GM23338 (cell line): ENCODE measurements around the gene MRO. TPM values are rescaled to one million over a fixed set of nuclear protein-coding genes. Genes with fewer than 3 reads are reported as not detected.
A peak's percentile ranks its signal among the peaks of the same experiment; 100 is the strongest.

Experiments used
- ATAC-seq: fragments of 200-7000 bp; cut with Tn5 transposase; 3 replicates; pipeline ENCODE4 v1.9.1; 2020
- DNase-seq: peaks from one replicate; pipeline ENCODE4 v3.0.0-alpha.2; 2015; ENCODE audit warnings: low spot score
- H2AFZ ChIP-seq: fragments of 200-600 bp; sonication (generic); 2 replicates; pipeline ENCODE4 v1.8.0; 2016; ENCODE audit warnings: antibody characterized with exemption, mild to moderate bottlenecking, moderate library complexity
- H3F3A ChIP-seq: fragments of 200-600 bp; sonication (generic); replicated peaks from 2 replicates; pipeline ENCODE4 v1.8.0; 2017; ENCODE audit warnings: antibody characterized with exemption, mixed run types, low read depth
- H3K27ac ChIP-seq: fragments of 200-600 bp; sonication (generic); 2 replicates; pipeline ENCODE4 v1.6.1; 2016; ENCODE audit warnings: low read depth
- H3K27me3 ChIP-seq: fragments of 200-600 bp; sonication (generic); 2 replicates; pipeline ENCODE4 v1.8.0; 2016; ENCODE audit warnings: mild to moderate bottlenecking, mixed run types, moderate library complexity; ENCODE audit not compliant: insufficient read depth
- H3K36me3 ChIP-seq: fragments of 200-600 bp; sonication (generic); 2 replicates; pipeline ENCODE4 v1.8.0; 2016; ENCODE audit warnings: mild to moderate bottlenecking; ENCODE audit not compliant: insufficient read depth
- H3K4me1 ChIP-seq: fragments of 200-600 bp; sonication (generic); 2 replicates; pipeline ENCODE4 v1.8.0; 2016; ENCODE audit warnings: mild to moderate bottlenecking, moderate library complexity; ENCODE audit not compliant: insufficient read depth
- H3K4me2 ChIP-seq: fragments of 200-600 bp; sonication (generic); 2 replicates; pipeline ENCODE4 v1.7.1; 2017; ENCODE audit warnings: mixed run types
- H3K4me3 ChIP-seq: fragments of 200-600 bp; sonication (generic); 2 replicates; pipeline ENCODE4 v1.6.1; 2016; ENCODE audit warnings: mixed run types
- H3K79me2 ChIP-seq: fragments of 200-600 bp; sonication (generic); replicated peaks from 2 replicates; pipeline ENCODE4 v1.8.0; 2017; ENCODE audit warnings: mild to moderate bottlenecking; ENCODE audit not compliant: insufficient read depth
- H3K9me2 ChIP-seq: fragments of 200-600 bp; sonication (generic); 2 replicates; pipeline ENCODE4 v1.8.0; 2017; ENCODE audit not compliant: insufficient read depth
- H4K20me1 ChIP-seq: fragments of 200-600 bp; sonication (generic); replicated peaks from 2 replicates; pipeline ENCODE4 v1.8.0; 2017; ENCODE audit warnings: mild to moderate bottlenecking; ENCODE audit not compliant: insufficient read depth
- H3K27ac Mint-ChIP-seq: 2 replicates; pipeline ENCODE4 v1.8.0; 2020; ENCODE audit warnings: inconsistent platforms, mild to moderate bottlenecking, moderate library complexity, mixed read lengths
- H3K27me3 Mint-ChIP-seq: 3 replicates; pipeline ENCODE4 v1.8.0; 2022; ENCODE audit warnings: low read depth, mild to moderate bottlenecking, moderate library complexity, mixed read lengths, inconsistent platforms; ENCODE audit not compliant: insufficient read depth, poor library complexity
- H3K36me3 Mint-ChIP-seq: 3 replicates; pipeline ENCODE4 v1.8.0; 2021; ENCODE audit warnings: low read depth, mild to moderate bottlenecking, inconsistent platforms, moderate library complexity, mixed read lengths
- H3K4me1 Mint-ChIP-seq: 3 replicates; pipeline ENCODE4 v1.8.0; 2020; ENCODE audit warnings: mild to moderate bottlenecking, inconsistent platforms, mixed read lengths
- H3K4me3 Mint-ChIP-seq: 3 replicates; pipeline ENCODE4 v1.8.0; 2021; ENCODE audit warnings: moderate library complexity, mild to moderate bottlenecking, inconsistent platforms, mixed read lengths
- H3K9me3 Mint-ChIP-seq: 3 replicates; pipeline ENCODE4 v1.8.0; 2020; ENCODE audit warnings: moderate library complexity, mild to moderate bottlenecking, inconsistent platforms, mixed read lengths
- EZH2 ChIP-seq: fragments of 200-600 bp; sonication (generic); IDR thresholded peaks from one replicate; pipeline ENCODE4 v1.8.0; 2017; ENCODE audit warnings: antibody characterized with exemption, mild to moderate bottlenecking, low read depth; ENCODE audit not compliant: unreplicated experiment
- EZH2phosphoT487 ChIP-seq: fragments of 200-600 bp; sonication (generic); IDR thresholded peaks from one replicate; pipeline ENCODE4 v1.8.1; 2018; ENCODE audit warnings: antibody characterized with exemption; ENCODE audit not compliant: unreplicated experiment
- POLR2AphosphoS5 ChIP-seq: IDR thresholded peaks from 2 replicates; pipeline ENCODE4 v1.6.1; 2016; ENCODE audit warnings: antibody characterized with exemption, low read depth
- STAT1 ChIP-seq: IDR thresholded peaks from one replicate; pipeline ENCODE4 v1.6.1; 2016; ENCODE audit warnings: antibody characterized with exemption; ENCODE audit not compliant: unreplicated experiment
- ZNF114 ChIP-seq: fragments of 250-450 bp; sonication (Bioruptor Pico); IDR thresholded peaks from 2 replicates; pipeline ENCODE4 v1.5.0; 2020; ENCODE audit warnings: mild to moderate bottlenecking, moderate library complexity
- ZNF331 ChIP-seq: fragments of 250-450 bp; sonication (Bioruptor Pico); IDR thresholded peaks from 2 replicates; pipeline ENCODE4 v1.5.0; 2020; ENCODE audit warnings: low read depth, mild to moderate bottlenecking, moderate library complexity
- polyA plus RNA-seq: library from polyadenylated mRNA; unstranded; fragments of >200 nt; fragmentation: Nextera tagmentation; extraction: Ambion mirVana; gene quantifications from 2 replicates; pipeline ENCODE4 v1.2.1, GENCODE V29; 2016
- total RNA-seq: library from RNA; depleted of rRNA; stranded (reverse); fragments of >200 nt; shearing (Covaris generic); gene quantifications from 2 replicates; pipeline ENCODE4 v1.2.3, GENCODE V29; 2014
- TF ChIP-seq, protein P1 (sequence below): IDR thresholded peaks from 2 replicates; pipeline ENCODE4 v1.6.1; 2016; ENCODE audit warnings: antibody characterized with exemption
- TF ChIP-seq, protein P2 (sequence below), 2 experiments: fragments of 200-600 bp in 1 of 2; sonication (generic) in 1 of 2; conservative IDR thresholded peaks; 2 replicates each; pipeline versions ENCODE4 v1.5.1 to v1.6.1; 2016 to 2017; ENCODE audit warnings: antibody characterized with exemption in 2 of 2, low read depth in 2 of 2, mild to moderate bottlenecking in 2 of 2, moderate library complexity in 1 of 2
- TF ChIP-seq, protein P3 (sequence below): fragments of 250-450 bp; sonication (Bioruptor Pico); IDR thresholded peaks from 2 replicates; pipeline ENCODE4 v1.5.0; 2020; ENCODE audit warnings: mild to moderate bottlenecking, moderate library complexity

The MRO gene
- total and polyA plus RNA-seq, 2 experiments from 2014 or later = 0.78 to 0.80 TPM

DNA sequence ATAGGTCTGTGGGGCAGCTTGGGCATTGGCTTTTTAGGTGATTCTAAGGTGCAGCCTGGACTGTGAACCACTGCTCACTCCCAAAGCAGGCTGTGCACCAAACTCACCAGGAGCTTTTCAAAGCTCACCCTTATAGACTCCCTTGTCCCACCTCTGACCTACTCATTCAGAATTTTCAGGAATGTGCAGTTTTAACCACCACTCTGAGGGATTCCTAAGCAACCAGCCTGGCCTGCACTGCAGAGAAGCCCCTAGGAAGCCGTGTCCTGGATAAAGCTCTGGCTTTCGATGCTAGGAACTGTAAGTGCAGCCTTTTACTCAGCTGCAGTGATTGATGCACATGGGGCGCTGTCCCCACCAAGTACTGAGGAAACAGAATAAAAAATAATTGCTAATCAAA, 33.0 kb downstream of the MRO start:
- no peak for ATAC-seq
- Mint-ChIP-seq H3K4me1 (peaks cover 21% of the 10 kb centered on the region), H3K4me3 (no peak overlapping the region), H3K36me3 (no peaks in the 10 kb centered on the region), H3K9me3 (peaks cover 4% of the 10 kb centered on the region; the same call in 1 of the 3 replicates), H3K27me3 (peaks cover 6% of the 10 kb centered on the region), H3K27ac (no peak overlapping the region)
- TF ChIP-seq, protein P1, sequence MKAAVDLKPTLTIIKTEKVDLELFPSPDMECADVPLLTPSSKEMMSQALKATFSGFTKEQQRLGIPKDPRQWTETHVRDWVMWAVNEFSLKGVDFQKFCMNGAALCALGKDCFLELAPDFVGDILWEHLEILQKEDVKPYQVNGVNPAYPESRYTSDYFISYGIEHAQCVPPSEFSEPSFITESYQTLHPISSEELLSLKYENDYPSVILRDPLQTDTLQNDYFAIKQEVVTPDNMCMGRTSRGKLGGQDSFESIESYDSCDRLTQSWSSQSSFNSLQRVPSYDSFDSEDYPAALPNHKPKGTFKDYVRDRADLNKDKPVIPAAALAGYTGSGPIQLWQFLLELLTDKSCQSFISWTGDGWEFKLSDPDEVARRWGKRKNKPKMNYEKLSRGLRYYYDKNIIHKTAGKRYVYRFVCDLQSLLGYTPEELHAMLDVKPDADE = no peak
- no peak overlapping the region for H3K4me2 ChIP-seq
- DNase-seq = no peak
- no peak overlapping the region for H3K27ac ChIP-seq
- 0 out of 2 replicates have a peak, but pooled peaks cover 4% of the 10 kb centered on the region for H3K4me1 ChIP-seq
- no peaks in the 10 kb centered on the region for H3K36me3 ChIP-seq
- H2AFZ ChIP-seq = peak overlapping the region; percentile 66; the same call in 1 of the 2 replicates
- no peaks in the 10 kb centered on the region for H4K20me1 ChIP-seq
- no peaks in the 10 kb centered on the region for H3K27me3 ChIP-seq
- H3F3A ChIP-seq = no peaks in the 10 kb centered on the region
- no peak overlapping the region for H3K4me3 ChIP-seq
- H3K9me2 ChIP-seq = 0 out of 2 replicates have a peak, but pooled peaks cover 2% of the 10 kb centered on the region
- H3K79me2 ChIP-seq = no peaks in the 10 kb centered on the region

DNA sequence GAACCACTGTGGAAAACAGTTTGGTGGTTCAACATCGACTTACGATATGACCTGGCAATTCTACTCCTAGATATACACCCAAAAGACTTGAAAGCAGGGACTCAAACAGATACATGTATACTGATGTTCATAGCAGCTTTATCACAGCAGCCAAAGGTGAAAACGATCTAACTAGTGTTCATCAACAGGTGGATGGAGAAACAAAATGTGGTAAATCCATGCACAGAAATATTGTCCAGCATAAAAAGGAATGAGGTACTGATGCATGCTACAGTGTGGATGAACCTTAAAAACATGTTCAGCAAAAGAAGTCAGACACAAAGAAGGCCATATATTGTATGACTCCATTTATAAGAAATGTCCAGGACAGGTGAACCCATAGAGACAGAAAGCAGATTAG, 36.3 kb downstream of the MRO start:
- no peak overlapping the region for H3K27ac ChIP-seq
- no peak overlapping the region for H3K4me3 ChIP-seq
- peaks cover 10% of the 10 kb centered on the region; the same call in 1 of the 2 replicates for H3K9me2 ChIP-seq
- H3K4me1 ChIP-seq = 0 out of 2 replicates have a peak, but pooled peaks cover 3% of the 10 kb centered on the region
- H3F3A ChIP-seq = no peaks in the 10 kb centered on the region
- no peaks in the 10 kb centered on the region for H3K36me3 ChIP-seq
- no peak overlapping the region for H2AFZ ChIP-seq
- H3K36me3 Mint-ChIP-seq = no peaks in the 10 kb centered on the region
- H3K27me3 ChIP-seq = no peaks in the 10 kb centered on the region
- H3K27me3 Mint-ChIP-seq = peaks cover 4% of the 10 kb centered on the region
- H3K4me2 ChIP-seq = no peak overlapping the region
- H3K4me1 Mint-ChIP-seq = peaks cover 14% of the 10 kb centered on the region
- no peaks in the 10 kb centered on the region for H4K20me1 ChIP-seq
- H3K27ac Mint-ChIP-seq = no peak overlapping the region
- ATAC-seq (no peak), DNase-seq (no peak)
- H3K79me2 ChIP-seq = no peaks in the 10 kb centered on the region
- H3K9me3 Mint-ChIP-seq = peaks cover 4% of the 10 kb centered on the region; the same call in 1 of the 3 replicates
- no peak overlapping the region for H3K4me3 Mint-ChIP-seq
- TF ChIP-seq ZNF331 (CRISPR knock-in tag) (no peak), POLR2AphosphoS5 (no peak), EZH2phosphoT487 (no peak), STAT1 (no peak), ZNF114 (CRISPR knock-in tag) (no peak), EZH2 (no peak)
- TF ChIP-seq, protein P2, sequence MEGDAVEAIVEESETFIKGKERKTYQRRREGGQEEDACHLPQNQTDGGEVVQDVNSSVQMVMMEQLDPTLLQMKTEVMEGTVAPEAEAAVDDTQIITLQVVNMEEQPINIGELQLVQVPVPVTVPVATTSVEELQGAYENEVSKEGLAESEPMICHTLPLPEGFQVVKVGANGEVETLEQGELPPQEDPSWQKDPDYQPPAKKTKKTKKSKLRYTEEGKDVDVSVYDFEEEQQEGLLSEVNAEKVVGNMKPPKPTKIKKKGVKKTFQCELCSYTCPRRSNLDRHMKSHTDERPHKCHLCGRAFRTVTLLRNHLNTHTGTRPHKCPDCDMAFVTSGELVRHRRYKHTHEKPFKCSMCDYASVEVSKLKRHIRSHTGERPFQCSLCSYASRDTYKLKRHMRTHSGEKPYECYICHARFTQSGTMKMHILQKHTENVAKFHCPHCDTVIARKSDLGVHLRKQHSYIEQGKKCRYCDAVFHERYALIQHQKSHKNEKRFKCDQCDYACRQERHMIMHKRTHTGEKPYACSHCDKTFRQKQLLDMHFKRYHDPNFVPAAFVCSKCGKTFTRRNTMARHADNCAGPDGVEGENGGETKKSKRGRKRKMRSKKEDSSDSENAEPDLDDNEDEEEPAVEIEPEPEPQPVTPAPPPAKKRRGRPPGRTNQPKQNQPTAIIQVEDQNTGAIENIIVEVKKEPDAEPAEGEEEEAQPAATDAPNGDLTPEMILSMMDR (conservative IDR thresholded peaks at IDR 0.05; ENCODE audit: low read depth in 2 of 2) = no peak
- TF ChIP-seq, protein P3, sequence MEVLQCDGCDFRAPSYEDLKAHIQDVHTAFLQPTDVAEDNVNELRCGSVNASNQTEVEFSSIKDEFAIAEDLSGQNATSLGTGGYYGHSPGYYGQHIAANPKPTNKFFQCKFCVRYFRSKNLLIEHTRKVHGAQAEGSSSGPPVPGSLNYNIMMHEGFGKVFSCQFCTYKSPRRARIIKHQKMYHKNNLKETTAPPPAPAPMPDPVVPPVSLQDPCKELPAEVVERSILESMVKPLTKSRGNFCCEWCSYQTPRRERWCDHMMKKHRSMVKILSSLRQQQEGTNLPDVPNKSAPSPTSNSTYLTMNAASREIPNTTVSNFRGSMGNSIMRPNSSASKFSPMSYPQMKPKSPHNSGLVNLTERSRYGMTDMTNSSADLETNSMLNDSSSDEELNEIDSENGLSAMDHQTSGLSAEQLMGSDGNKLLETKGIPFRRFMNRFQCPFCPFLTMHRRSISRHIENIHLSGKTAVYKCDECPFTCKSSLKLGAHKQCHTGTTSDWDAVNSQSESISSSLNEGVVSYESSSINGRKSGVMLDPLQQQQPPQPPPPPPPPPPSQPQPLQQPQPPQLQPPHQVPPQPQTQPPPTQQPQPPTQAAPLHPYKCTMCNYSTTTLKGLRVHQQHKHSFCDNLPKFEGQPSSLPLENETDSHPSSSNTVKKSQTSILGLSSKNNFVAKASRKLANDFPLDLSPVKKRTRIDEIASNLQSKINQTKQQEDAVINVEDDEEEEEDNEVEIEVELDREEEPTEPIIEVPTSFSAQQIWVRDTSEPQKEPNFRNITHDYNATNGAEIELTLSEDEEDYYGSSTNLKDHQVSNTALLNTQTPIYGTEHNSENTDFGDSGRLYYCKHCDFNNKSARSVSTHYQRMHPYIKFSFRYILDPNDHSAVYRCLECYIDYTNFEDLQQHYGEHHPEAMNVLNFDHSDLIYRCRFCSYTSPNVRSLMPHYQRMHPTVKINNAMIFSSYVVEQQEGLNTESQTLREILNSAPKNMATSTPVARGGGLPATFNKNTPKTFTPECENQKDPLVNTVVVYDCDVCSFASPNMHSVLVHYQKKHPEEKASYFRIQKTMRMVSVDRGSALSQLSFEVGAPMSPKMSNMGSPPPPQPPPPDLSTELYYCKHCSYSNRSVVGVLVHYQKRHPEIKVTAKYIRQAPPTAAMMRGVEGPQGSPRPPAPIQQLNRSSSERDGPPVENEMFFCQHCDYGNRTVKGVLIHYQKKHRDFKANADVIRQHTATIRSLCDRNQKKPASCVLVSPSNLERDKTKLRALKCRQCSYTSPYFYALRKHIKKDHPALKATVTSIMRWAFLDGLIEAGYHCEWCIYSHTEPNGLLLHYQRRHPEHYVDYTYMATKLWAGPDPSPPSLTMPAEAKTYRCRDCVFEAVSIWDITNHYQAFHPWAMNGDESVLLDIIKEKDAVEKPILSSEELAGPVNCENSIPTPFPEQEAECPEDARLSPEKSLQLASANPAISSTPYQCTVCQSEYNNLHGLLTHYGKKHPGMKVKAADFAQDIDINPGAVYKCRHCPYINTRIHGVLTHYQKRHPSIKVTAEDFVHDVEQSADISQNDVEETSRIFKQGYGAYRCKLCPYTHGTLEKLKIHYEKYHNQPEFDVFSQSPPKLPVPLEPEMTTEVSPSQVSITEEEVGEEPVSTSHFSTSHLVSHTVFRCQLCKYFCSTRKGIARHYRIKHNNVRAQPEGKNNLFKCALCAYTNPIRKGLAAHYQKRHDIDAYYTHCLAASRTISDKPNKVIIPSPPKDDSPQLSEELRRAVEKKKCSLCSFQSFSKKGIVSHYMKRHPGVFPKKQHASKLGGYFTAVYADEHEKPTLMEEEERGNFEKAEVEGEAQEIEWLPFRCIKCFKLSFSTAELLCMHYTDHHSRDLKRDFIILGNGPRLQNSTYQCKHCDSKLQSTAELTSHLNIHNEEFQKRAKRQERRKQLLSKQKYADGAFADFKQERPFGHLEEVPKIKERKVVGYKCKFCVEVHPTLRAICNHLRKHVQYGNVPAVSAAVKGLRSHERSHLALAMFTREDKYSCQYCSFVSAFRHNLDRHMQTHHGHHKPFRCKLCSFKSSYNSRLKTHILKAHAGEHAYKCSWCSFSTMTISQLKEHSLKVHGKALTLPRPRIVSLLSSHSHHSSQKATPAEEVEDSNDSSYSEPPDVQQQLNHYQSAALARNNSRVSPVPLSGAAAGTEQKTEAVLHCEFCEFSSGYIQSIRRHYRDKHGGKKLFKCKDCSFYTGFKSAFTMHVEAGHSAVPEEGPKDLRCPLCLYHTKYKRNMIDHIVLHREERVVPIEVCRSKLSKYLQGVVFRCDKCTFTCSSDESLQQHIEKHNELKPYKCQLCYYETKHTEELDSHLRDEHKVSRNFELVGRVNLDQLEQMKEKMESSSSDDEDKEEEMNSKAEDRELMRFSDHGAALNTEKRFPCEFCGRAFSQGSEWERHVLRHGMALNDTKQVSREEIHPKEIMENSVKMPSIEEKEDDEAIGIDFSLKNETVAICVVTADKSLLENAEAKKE (CRISPR knock-in tag) = no peak
- TF ChIP-seq, protein P1 = no peak
